HG02798 (cell line): ENCODE data around the gene ETFDH.
A peak's percentile ranks its signal among the peaks of the same experiment; 100 is the strongest.
"Not testable (repeated sequence)": the region's sequence is repeated elsewhere in the genome, so short reads cannot be mapped to it uniquely, and the experiment has no call there.

Source experiments
- ATAC-seq: cut with Tn5 transposase; IDR thresholded peaks from one replicate; pipeline ENCODE4 v1.9.1; 2021; ENCODE audit warnings: mild to moderate bottlenecking; ENCODE audit not compliant: unreplicated experiment, poor library complexity

ETFDH gene

GRCh38 chr4:158676076-158676475 lies 4.0 kb downstream of the ETFDH start:
- no peak for ATAC-seq

GRCh38 chr4:158678767-158679166 lies 6.7 kb downstream of the ETFDH start:
- ATAC-seq = no peak

DNA sequence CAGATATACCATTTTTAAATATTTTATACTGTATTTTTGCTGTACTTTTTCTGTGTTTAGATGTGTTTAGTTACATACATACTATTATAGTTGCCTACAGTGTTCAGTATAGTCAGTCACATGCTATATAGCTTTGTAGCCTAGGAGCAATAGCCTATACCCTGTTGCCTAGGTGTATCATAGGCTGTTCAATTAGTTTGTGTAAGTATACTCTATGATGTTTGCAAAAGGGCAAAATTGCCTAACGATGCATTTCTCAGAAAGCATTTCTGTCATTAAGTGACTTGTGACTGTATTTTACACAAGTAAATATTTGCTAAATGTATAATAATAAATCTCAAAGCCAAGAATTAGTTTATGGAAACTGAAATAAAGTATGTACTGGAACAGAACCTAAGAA lies 9.5 kb downstream of the ETFDH start:
- ATAC-seq = no peak

DNA sequence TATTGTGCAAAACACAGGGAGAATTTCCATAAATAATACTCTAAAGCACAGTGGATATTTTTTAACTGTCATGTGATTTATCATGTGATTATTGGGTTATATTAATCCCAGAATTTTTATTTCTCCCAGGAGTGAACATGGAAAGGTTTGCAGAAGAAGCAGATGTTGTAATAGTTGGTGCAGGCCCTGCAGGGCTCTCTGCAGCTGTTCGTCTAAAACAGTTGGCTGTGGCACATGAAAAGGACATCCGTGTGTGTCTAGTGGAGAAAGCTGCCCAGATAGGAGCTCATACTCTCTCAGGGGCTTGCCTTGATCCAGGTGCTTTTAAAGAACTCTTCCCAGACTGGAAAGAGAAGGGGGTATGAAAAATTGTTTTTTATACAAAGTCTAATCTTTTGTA lies 10.0 kb downstream of the ETFDH start:
- no peak for ATAC-seq

- ATAC-seq = no peak
Measured at GRCh38 chr4:158688813-158689212, 16.7 kb downstream of the ETFDH start.

- ATAC-seq = no peak
Measured at GRCh38 chr4:158704274-158704673, 32.2 kb downstream of the ETFDH start.

GRCh38 chr4:158710814-158711213 lies 38.7 kb downstream of the ETFDH start:
- no peak for ATAC-seq

GRCh38 chr4:158712622-158713021 lies 40.5 kb downstream of the ETFDH start:
- ATAC-seq = not testable (repeated sequence)

- no peak for ATAC-seq
Measured at GRCh38 chr4:158714937-158715336, 42.8 kb downstream of the ETFDH start.

- no peak for ATAC-seq
Measured at GRCh38 chr4:158715802-158716201, 43.7 kb downstream of the ETFDH start.

DNA sequence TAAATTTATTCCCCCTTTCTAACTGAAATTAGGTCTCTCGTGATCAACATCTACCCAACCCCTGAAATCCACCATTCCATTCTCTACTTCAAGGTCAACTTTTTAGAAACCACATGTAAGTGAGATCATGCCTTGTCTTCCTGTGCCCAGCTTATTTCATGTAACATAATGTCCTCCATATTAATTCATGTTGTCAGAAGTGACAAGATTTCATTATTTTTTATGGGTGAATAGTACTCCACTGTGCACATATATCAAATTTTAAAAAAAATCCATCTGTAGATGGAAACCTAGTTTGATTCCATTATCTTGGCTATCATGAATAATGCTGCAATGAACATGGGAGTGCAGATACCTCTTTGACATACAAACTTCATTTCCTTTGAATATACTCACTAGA lies 49.6 kb downstream of the ETFDH start:
- no peak for ATAC-seq

GRCh38 chr4:158722291-158722916 lies 50.3 kb downstream of the ETFDH start:
- ATAC-seq = no peak

- peak; percentile 98 for ATAC-seq
Measured at GRCh38 chr4:158722917-158723793, 51.1 kb downstream of the ETFDH start, which contains the start of gene PPID. Gene PPID (minus strand): TSS chr4:158723396. CDS start chr4:158723288, 108 bp downstream.

DNA sequence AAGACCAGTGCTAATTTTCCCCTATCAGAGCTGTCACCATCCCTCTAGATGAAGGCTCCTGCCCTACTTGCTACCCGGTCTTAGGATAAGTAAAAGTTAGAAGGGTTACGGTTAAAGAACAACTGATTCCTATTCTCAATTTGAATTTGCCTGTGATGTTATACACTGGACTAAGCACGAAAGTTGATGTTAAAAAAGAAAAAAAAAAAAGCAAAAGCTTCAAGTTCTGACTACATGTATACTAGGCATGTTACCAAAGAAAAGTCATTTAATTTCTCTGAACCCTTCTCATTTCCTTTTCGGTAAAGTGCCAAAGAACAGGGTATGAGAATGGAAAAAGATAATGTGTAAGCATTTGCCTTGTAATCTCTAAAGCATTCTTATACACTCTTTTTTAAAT lies 52.5 kb downstream of the ETFDH start:
- ATAC-seq = no peak

DNA sequence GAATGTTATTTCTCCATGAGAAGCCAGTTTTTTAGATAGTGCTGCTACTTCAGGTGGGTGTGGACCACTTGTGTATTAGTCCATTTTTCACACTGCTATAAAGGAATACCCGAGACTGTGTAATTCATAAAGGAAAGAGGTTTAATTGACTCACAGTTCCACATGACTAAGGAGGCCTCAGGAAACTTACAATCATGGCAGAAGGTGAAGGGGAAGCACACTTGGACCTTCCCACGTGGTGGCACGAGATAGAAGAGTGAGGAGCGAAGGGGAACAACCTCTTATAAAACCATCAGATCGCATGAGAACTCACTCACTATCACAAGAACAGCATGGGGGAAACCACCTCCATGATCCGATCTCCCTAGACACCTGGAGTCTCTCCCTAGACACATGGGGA lies 54.5 kb downstream of the ETFDH start:
- no peak for ATAC-seq

- no peak for ATAC-seq
Measured at GRCh38 chr4:158728236-158728635, 56.1 kb downstream of the ETFDH start.

GRCh38 chr4:158729716-158730559 lies 57.8 kb downstream of the ETFDH start:
- ATAC-seq = peak; percentile 93

DNA sequence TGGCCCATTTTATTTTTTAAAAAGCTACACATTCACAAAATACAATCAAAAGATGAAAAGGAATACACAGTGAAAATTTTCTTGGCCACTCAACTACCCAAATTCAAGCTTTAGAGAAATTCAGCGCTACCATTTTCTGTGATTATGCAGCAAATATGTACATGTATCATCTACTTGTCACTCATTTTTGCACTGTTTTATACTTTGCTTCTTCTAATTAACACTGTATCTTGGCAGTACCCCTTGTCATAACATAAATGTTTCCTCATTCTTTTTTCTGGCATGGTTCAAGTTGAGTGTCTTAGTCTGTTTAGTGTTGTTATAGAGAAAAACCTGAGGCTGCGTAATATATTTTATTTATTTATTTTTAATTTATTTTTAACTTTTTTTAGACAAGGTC lies 66.8 kb downstream of the ETFDH start:
- ATAC-seq = no peak

DNA sequence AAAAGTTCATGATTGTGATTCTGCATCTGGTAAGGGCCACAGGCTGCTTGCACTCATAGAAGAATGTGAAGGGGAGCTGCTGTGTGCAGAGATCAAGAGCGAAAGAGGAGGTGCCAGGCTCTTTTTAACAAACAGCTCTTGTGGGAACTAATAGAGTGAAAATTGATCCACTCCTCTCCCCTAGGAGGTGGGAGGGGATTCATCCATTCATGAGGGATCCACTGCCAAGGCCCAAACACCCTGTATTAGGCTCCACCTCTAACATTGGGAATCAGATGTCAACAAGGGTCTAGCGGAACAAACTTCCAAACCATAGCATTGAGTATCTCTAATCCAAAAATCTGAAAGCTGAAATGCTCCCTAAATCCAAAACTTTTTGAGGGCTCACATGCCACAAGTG lies 67.5 kb downstream of the ETFDH start:
- ATAC-seq = no peak

- ATAC-seq = no peak
Measured at GRCh38 chr4:158741326-158742021, 69.4 kb downstream of the ETFDH start.
